ENCODE measurements around the gene CCDC107.

The CCDC107 gene

DNA sequence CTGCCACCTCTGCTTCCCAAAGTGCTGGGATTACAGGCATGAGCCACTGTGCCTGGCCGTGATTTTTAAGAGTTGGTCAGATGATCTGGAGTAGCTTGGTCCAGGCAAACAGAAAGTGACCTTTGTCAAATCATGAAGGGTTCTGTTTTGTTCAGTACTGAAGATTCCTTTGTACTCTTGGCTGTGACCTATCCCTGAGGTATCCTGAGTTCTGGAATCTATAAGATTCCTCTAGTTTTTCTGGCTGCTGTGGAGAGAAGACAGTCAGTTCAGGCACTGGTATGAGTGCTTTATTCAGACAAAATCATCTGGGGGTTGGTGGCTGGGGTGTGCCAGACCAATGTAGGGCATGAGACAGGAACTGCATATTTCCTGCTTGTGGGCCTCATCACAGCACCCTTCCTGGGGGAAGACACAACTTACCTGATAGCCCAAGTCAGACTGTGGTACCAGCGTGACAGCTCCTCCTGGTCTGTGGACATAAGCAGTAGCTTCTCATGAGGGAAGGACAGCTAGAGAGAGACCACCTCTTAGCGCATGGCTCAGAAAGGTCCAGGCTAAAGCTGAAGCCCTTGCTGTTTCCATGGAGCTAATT, 3.8 kb downstream of the CCDC107 start:
- Histone ChIP-seq H3K4me1 (0 out of 2 replicates have a peak, but pooled peaks cover 3% of the 10 kb centered on the region), H3K36me3 (peaks cover 4% of the 10 kb centered on the region), H3K9me3 (no peaks in the 10 kb centered on the region), H3K4me3 (ENCODE audit: low read depth, low read length) (no peak overlapping the region), H3K27me3 (no peaks in the 10 kb centered on the region)
- DNase-seq: no peak
- TF ChIP-seq, protein P1, sequence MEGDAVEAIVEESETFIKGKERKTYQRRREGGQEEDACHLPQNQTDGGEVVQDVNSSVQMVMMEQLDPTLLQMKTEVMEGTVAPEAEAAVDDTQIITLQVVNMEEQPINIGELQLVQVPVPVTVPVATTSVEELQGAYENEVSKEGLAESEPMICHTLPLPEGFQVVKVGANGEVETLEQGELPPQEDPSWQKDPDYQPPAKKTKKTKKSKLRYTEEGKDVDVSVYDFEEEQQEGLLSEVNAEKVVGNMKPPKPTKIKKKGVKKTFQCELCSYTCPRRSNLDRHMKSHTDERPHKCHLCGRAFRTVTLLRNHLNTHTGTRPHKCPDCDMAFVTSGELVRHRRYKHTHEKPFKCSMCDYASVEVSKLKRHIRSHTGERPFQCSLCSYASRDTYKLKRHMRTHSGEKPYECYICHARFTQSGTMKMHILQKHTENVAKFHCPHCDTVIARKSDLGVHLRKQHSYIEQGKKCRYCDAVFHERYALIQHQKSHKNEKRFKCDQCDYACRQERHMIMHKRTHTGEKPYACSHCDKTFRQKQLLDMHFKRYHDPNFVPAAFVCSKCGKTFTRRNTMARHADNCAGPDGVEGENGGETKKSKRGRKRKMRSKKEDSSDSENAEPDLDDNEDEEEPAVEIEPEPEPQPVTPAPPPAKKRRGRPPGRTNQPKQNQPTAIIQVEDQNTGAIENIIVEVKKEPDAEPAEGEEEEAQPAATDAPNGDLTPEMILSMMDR (IDR thresholded peaks at IDR 0.05; ENCODE audit: low read depth, low read length): no peak

DNA sequence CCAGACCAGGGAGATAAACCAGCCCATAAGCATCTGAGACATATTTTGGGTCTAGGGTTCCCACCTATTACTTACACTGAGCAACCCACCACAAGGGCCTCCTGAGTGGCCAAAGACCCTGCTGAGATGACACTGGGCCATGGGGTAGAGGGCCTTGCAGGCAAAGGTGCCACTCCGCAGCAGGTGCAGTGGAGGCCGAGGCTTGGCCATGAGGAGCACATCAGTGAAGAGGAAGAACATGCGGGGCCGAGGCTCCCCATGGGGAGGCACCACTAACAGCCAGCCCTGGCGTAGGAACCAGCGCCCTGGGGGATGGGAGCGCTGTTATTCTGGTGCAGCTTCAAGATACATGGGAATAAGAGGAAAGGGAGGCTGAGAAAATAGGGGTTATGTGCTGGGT, 4.3 kb downstream of the CCDC107 start:
- H3K27me3 ChIP-seq: no peaks in the 10 kb centered on the region
- TF ChIP-seq, protein P1 (IDR thresholded peaks at IDR 0.05; ENCODE audit: low read depth, low read length): no peak
- H3K9me3 ChIP-seq: no peaks in the 10 kb centered on the region
- H3K4me1 ChIP-seq: 0 out of 2 replicates have a peak, but pooled peaks cover 3% of the 10 kb centered on the region
- DNase-seq: no peak
- peaks cover 4% of the 10 kb centered on the region for H3K36me3 ChIP-seq
- no peak overlapping the region for H3K4me3 ChIP-seq (ENCODE audit: low read depth, low read length)

DNA sequence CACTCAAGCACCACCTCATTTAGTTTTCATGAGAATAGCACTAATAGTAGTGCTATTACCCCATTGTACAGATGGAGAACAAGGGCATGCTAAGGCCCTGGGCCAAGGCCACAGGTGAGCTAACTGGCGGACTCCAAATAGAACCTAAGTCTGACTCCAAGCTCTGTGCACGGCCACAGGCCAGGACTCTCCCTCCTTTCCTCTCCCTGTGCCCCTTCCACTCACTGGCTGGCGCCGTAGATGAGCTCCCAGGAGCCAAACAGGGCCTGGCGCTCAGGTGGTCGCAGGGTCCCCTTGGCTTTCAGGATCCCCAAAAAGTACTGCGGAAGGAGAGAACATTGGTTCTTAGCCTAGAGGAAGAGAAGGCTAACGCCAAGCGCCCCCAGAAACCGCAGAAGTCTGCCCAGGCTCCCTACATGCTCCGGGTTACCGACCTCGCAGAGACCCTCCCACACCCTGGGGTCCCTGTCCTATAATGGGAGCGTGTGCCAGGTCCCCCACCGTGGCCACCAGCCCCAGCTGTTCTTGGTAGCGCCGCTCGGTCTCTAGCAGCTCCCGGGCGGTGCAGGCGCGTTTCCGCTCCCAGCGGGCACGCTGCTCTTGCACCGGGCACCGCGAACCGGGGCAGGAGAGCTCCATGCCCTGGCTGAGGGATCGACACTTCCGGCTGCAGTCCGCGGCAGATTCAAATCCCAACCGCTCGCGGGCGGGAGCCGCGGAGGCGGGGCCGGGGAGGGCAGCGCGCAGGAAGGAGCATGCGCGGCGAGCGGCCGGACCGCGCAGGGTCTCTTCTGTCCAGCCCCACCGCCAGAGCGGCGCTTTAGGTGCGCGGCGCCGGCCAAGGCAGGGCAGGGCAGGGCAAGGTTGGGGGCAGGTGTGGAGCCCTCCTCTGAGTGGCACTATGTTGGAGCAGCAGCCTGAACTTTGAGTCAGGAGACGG, 6.7 kb downstream of the CCDC107 start, which contains the start of gene ARHGEF39:
TSS of gene ARHGEF39 (minus strand) at position 665 of the 940 bp plus-strand sequence. CDS start at position 639, 26 bp downstream.
- Histone ChIP-seq H3K27me3 (no peaks in the 10 kb centered on the region), H3K9me3 (no peaks in the 10 kb centered on the region), H3K4me1 (no peaks in the 10 kb centered on the region), H3K4me3 (ENCODE audit: low read depth, low read length) (peak within 1 kb of the TSS; percentile 78), H3K36me3 (peaks cover 4% of the 10 kb centered on the region)
- peak; percentile 88 for DNase-seq
- TF ChIP-seq, protein P1 (IDR thresholded peaks at IDR 0.05; ENCODE audit: low read depth, low read length): peak; percentile 36

DNA sequence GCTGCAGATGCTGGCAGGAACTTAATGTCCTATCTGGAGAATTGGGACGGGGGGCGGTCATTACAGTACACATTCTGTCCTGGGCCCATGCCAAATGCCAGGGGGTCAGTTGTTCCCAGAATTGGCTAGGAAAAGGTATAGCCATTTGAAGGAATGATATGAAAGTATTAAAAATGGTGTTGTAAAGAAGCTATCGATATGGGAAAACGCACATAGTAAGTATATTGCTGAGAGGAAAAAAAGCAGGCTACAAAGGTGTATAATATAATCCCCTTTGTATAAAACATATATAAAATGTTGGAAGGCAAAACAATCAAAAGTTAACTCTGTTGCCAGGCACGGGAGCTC, 7.4 kb downstream of the CCDC107 start:
- TF ChIP-seq, protein P1 (IDR thresholded peaks at IDR 0.05; ENCODE audit: low read depth, low read length): no peak

DNA sequence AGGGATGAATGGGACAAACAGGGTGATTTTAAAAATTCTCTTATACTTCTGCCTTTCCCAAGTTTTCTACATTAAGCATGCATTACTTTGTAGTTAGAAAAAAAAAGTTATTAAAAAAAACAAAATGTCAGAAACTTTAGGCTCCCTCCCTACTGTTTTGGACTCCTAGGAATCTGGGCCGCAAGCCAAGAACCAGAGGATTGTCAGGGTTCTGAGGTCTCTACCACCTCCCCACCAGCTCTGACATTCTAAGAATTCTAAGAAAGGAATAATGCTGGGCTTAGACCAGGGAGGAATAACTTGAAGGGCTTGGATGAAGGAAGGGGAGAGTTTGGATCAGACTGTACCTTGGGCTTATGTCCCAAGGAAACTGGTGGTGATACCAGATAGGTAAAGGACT, 8.0 kb downstream of the CCDC107 start:
- H3K9me3 ChIP-seq: no peaks in the 10 kb centered on the region
- H3K4me3 ChIP-seq (ENCODE audit: low read depth, low read length): no peak overlapping the region
- no peaks in the 10 kb centered on the region; the same call in none of the 2 replicates for H3K36me3 ChIP-seq
- H3K4me1 ChIP-seq: no peaks in the 10 kb centered on the region
- no peak for DNase-seq
- no peaks in the 10 kb centered on the region for H3K27me3 ChIP-seq
- TF ChIP-seq, protein P1 (IDR thresholded peaks at IDR 0.05; ENCODE audit: low read depth, low read length): no peak

More for the DNA sequence above, 7.4 kb downstream of the CCDC107 start:
- no peaks in the 10 kb centered on the region for H3K27me3 ChIP-seq
- H3K4me3 ChIP-seq (ENCODE audit: low read depth, low read length): peak overlapping the region; percentile 78
- H3K9me3 ChIP-seq: no peaks in the 10 kb centered on the region
- no peaks in the 10 kb centered on the region for H3K4me1 ChIP-seq
- peaks cover 4% of the 10 kb centered on the region for H3K36me3 ChIP-seq
- no peak for DNase-seq
